SK-N-SH (cell line): ENCODE results near the gene UMODL1. TPM values are rescaled to one million over a fixed set of nuclear protein-coding genes. Genes with fewer than 3 reads are reported as not detected.

Experiments
- CTCF ChIA-PET: fragments of 300-600, 350-600 bp; formaldehyde crosslinking; extraction: SDS; loops from one replicate; lab custom pipeline; 2021; lab: Yijun Ruan, JAX
- POLR2A ChIA-PET: fragments of 350-600 bp; sonication (Branson Sonifier 250); formaldehyde crosslinking; extraction: SDS; loops from one replicate; lab custom pipeline; 2020; ENCODE audit warnings: antibody characterized with exemption, inconsistent platforms; lab: Yijun Ruan, JAX
- DNase-seq: peaks from one replicate; pipeline ENCODE4 v3.0.0; 2012
- H2AFZ ChIP-seq: fragments of 200-600 bp; sonication (generic); 2 replicates; pipeline ENCODE4 v1.8.1; 2016; ENCODE audit warnings: antibody characterized with exemption, mild to moderate bottlenecking, low read depth
- H3F3A ChIP-seq: fragments of 200-600 bp; sonication (generic); replicated peaks from 2 replicates; pipeline ENCODE3; 2016; ENCODE audit warnings: antibody characterized with exemption, mild to moderate bottlenecking; ENCODE audit not compliant: insufficient read depth
- H3K27ac ChIP-seq, 2 experiments: fragments of 200-500 bp in 1 of 2; fragments of 200-600 bp in 1 of 2; sonication (Bioruptor generic) in 1 of 2; sonication (generic), shearing (Covaris generic) in 1 of 2; 2 replicates each; pipeline versions ENCODE4 v1.5.1 to v1.6.1; 2014 to 2016; ENCODE audit warnings: low read depth in 2 of 2, inconsistent platforms in 1 of 2, low read length in 1 of 2, mild to moderate bottlenecking in 1 of 2, mixed read lengths in 1 of 2
- H3K27me3 ChIP-seq: fragments of 200-600 bp; sonication (generic), shearing (Covaris generic); 2 replicates; pipeline ENCODE4 v1.6.1; 2016; ENCODE audit warnings: mixed run types; ENCODE audit not compliant: insufficient read depth
- H3K36me3 ChIP-seq, 2 experiments: fragments of 200-500 bp in 1 of 2; fragments of 200-600 bp in 1 of 2; sonication (Bioruptor generic) in 1 of 2; sonication (generic) in 1 of 2; replicated peaks in 1 of 2; 2 replicates each; pipeline versions ENCODE3 to v1.5.1; 2014 to 2016; ENCODE audit warnings: low read length in 1 of 2, mild to moderate bottlenecking in 1 of 2; ENCODE audit not compliant: insufficient read depth in 2 of 2, control insufficient read depth in 1 of 2
- H3K4me1 ChIP-seq, 2 experiments: fragments of 200-500 bp in 1 of 2; fragments of 200-600 bp in 1 of 2; sonication (Bioruptor generic) in 1 of 2; sonication (generic), shearing (Covaris generic) in 1 of 2; 2 replicates each; pipeline versions ENCODE4 v1.5.1 to v1.6.1; 2014 to 2016; ENCODE audit warnings: low read depth in 1 of 2, low read length in 1 of 2, mixed run types in 1 of 2; ENCODE audit not compliant: insufficient read depth in 2 of 2, control insufficient read depth in 1 of 2
- H3K4me2 ChIP-seq: fragments of 200-600 bp; sonication (generic), shearing (Covaris generic); 2 replicates; pipeline ENCODE4 v1.6.1; 2017; ENCODE audit warnings: mixed run types
- H3K4me3 ChIP-seq, 2 experiments: fragments of 200-500 bp in 1 of 2; fragments of 200-600 bp in 1 of 2; sonication (Bioruptor generic) in 1 of 2; sonication (generic), shearing (Covaris generic) in 1 of 2; 2 replicates each; pipeline versions ENCODE4 v1.5.1 to v1.8.1; 2014 to 2016; ENCODE audit warnings: low read depth in 2 of 2, inconsistent platforms in 1 of 2, low read length in 1 of 2, mild to moderate bottlenecking in 1 of 2, mixed read lengths in 1 of 2, moderate library complexity in 1 of 2
- H3K79me2 ChIP-seq: fragments of 200-600 bp; sonication (generic); 2 replicates; pipeline ENCODE4 v1.8.1; 2017; ENCODE audit warnings: mild to moderate bottlenecking; ENCODE audit not compliant: insufficient read depth
- H3K9ac ChIP-seq: fragments of 200-600 bp; sonication (generic); 2 replicates; pipeline ENCODE4 v1.6.1; 2017; ENCODE audit warnings: mixed run types
- H3K9me2 ChIP-seq: fragments of 200-600 bp; sonication (generic); 2 replicates; pipeline ENCODE4 v1.6.1; 2017; ENCODE audit warnings: mixed run types
- H3K9me3 ChIP-seq: fragments of 200-600 bp; sonication (generic); 2 replicates; pipeline ENCODE4 v1.6.1; 2017; ENCODE audit warnings: mixed run types, mild to moderate bottlenecking, moderate library complexity
- H4K20me1 ChIP-seq: fragments of 200-600 bp; sonication (generic); 2 replicates; pipeline ENCODE4 v1.6.1; 2017; ENCODE audit warnings: mild to moderate bottlenecking, mixed run types; ENCODE audit not compliant: insufficient read depth
- EZH2phosphoT487 ChIP-seq: fragments of 200-600 bp; sonication (generic); IDR thresholded peaks from 2 replicates; pipeline ENCODE4 v1.6.1; 2017; ENCODE audit warnings: low read depth, mixed run types, mild to moderate bottlenecking, antibody characterized with exemption, moderate library complexity, borderline replicate concordance
- FOSL2 ChIP-seq: IDR thresholded peaks from 2 replicates; pipeline ENCODE4 v1.4.0; 2012; ENCODE audit warnings: low read depth, mild to moderate bottlenecking, moderate library complexity, borderline replicate concordance
- FOXM1 ChIP-seq: IDR thresholded peaks from 2 replicates; pipeline ENCODE4 v1.4.0; 2012; ENCODE audit warnings: low read depth, mild to moderate bottlenecking
- GABPA ChIP-seq: IDR thresholded peaks from 2 replicates; pipeline ENCODE4 v1.4.0; 2012; ENCODE audit warnings: low read depth, mild to moderate bottlenecking
- GATA2 ChIP-seq: sonication (generic); formaldehyde crosslinking; IDR thresholded peaks from 2 replicates; pipeline ENCODE4 v1.5.0; 2020; ENCODE audit warnings: mild to moderate bottlenecking, missing genetic modification reagents
- JUND ChIP-seq: IDR thresholded peaks from 2 replicates; pipeline ENCODE4 v1.4.0; 2012
- MXI1 ChIP-seq: IDR thresholded peaks from 2 replicates; pipeline ENCODE4 v1.6.1; 2012; ENCODE audit warnings: mild to moderate bottlenecking, low read depth, low read length, improper control_type of control experiment
- RCOR1 ChIP-seq: fragments of 150-350 bp; IDR thresholded peaks from 2 replicates; pipeline ENCODE4 v1.6.1; 2017; ENCODE audit warnings: antibody characterized with exemption, low read length
- RXRA ChIP-seq: IDR thresholded peaks from 2 replicates; pipeline ENCODE4 v1.4.0; 2012; ENCODE audit warnings: low read depth, mild to moderate bottlenecking, borderline replicate concordance
- SIN3A ChIP-seq: IDR thresholded peaks from 2 replicates; pipeline ENCODE4 v1.6.1; 2012; ENCODE audit warnings: low read depth, mild to moderate bottlenecking, low read length, moderate library complexity, borderline replicate concordance
- TAF1 ChIP-seq: IDR thresholded peaks from 2 replicates; pipeline ENCODE4 v1.6.1; 2012; ENCODE audit warnings: low read depth, mild to moderate bottlenecking, low read length, moderate library complexity, borderline replicate concordance
- TCF12 ChIP-seq: IDR thresholded peaks from 2 replicates; pipeline ENCODE4 v1.4.0; 2012
- TEAD4 ChIP-seq: IDR thresholded peaks from 2 replicates; pipeline ENCODE4 v1.4.0; 2012; ENCODE audit warnings: mild to moderate bottlenecking, borderline replicate concordance; ENCODE audit not compliant: insufficient read depth
- WGBS: methylation state at CpG from one replicate; pipeline ENCODE4 v1.1.6; 2017; ENCODE audit warnings: low lambda C conversion rate; 5-methylcytosine and 5-hydroxymethylcytosine counted together
- polyA plus RNA-seq, 3 experiments: library from polyadenylated mRNA; depleted of rRNA; stranded (reverse); fragments of >200 nt; gene quantifications; 2 replicates each; pipeline ENCODE4 v1.2.3, GENCODE V29; 2012
- TF ChIP-seq, protein P1 (sequence below): IDR thresholded peaks from 2 replicates; pipeline ENCODE4 v1.6.1; 2012; ENCODE audit warnings: mild to moderate bottlenecking, low read depth, low read length, moderate library complexity
- TF ChIP-seq, protein P2 (sequence below): IDR thresholded peaks from 2 replicates; pipeline ENCODE4 v1.4.0; 2012; ENCODE audit warnings: low read depth
- TF ChIP-seq, protein P3 (sequence below): fragments of 200-600 bp; sonication (generic); IDR thresholded peaks from 2 replicates; pipeline ENCODE4 v1.6.1; 2017; ENCODE audit warnings: antibody characterized with exemption, mild to moderate bottlenecking, moderate library complexity

Gene UMODL1
- polyA plus RNA-seq, 1 of the 3 experiments (the other 2 are of a cell fraction) = not detected

DNA sequence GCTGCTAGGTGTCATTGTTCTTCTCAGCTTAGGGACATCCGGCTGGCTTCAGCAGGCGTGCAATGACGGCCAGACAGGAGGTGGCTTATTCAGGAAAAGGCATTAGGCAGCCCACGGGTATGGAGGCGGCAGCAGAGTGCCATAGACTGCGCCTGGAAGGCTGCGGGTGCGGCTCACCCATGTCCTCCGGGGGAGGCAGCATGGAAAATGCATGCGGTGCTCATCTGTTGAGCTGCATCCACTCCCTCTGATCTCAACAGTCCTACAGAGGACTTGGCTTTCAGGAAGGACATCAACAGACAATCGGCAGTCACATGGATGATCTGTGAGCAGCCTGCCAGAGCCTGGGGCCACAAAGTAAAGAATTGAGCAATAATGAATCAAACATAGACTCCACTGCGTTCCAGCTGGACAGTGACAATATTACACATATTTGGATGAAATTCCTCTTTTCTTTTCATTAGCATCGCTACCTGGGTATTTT lies 42.9 kb downstream of the UMODL1 start:
- Histone ChIP-seq H3K27me3 (peaks cover under 1% of the 10 kb centered on the region; the same call in 1 of the 2 replicates), H3K9me3 (no peaks in the 10 kb centered on the region), H2AFZ (no peak overlapping the region), H3K9me2 (no peaks in the 10 kb centered on the region), H3K79me2 (no peaks in the 10 kb centered on the region), H3K27ac (no peak overlapping the region), H3K4me2 (no peak overlapping the region), H3K9ac (no peak overlapping the region), H4K20me1 (no peaks in the 10 kb centered on the region), H3K36me3 (no peaks in the 10 kb centered on the region)
- POLR2A ChIA-PET = no interaction called here
- 77% methylated on average over 13 of the region's 13 CpGs for WGBS
- DNase-seq = no peak
- TF ChIP-seq JUND (no peak), GABPA (no peak), TCF12 (no peak), SIN3A (no peak), RCOR1 (no peak), TAF1 (no peak), TEAD4 (no peak), FOXM1 (no peak), RXRA (no peak), GATA2 (CRISPR knock-in tag) (no peak), EZH2phosphoT487 (no peak), MXI1 (no peak), FOSL2 (no peak)
- TF ChIP-seq, protein P1, sequence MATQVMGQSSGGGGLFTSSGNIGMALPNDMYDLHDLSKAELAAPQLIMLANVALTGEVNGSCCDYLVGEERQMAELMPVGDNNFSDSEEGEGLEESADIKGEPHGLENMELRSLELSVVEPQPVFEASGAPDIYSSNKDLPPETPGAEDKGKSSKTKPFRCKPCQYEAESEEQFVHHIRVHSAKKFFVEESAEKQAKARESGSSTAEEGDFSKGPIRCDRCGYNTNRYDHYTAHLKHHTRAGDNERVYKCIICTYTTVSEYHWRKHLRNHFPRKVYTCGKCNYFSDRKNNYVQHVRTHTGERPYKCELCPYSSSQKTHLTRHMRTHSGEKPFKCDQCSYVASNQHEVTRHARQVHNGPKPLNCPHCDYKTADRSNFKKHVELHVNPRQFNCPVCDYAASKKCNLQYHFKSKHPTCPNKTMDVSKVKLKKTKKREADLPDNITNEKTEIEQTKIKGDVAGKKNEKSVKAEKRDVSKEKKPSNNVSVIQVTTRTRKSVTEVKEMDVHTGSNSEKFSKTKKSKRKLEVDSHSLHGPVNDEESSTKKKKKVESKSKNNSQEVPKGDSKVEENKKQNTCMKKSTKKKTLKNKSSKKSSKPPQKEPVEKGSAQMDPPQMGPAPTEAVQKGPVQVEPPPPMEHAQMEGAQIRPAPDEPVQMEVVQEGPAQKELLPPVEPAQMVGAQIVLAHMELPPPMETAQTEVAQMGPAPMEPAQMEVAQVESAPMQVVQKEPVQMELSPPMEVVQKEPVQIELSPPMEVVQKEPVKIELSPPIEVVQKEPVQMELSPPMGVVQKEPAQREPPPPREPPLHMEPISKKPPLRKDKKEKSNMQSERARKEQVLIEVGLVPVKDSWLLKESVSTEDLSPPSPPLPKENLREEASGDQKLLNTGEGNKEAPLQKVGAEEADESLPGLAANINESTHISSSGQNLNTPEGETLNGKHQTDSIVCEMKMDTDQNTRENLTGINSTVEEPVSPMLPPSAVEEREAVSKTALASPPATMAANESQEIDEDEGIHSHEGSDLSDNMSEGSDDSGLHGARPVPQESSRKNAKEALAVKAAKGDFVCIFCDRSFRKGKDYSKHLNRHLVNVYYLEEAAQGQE = no peak
- TF ChIP-seq, protein P2, sequence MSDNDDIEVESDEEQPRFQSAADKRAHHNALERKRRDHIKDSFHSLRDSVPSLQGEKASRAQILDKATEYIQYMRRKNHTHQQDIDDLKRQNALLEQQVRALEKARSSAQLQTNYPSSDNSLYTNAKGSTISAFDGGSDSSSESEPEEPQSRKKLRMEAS = no peak
- TF ChIP-seq, protein P3, sequence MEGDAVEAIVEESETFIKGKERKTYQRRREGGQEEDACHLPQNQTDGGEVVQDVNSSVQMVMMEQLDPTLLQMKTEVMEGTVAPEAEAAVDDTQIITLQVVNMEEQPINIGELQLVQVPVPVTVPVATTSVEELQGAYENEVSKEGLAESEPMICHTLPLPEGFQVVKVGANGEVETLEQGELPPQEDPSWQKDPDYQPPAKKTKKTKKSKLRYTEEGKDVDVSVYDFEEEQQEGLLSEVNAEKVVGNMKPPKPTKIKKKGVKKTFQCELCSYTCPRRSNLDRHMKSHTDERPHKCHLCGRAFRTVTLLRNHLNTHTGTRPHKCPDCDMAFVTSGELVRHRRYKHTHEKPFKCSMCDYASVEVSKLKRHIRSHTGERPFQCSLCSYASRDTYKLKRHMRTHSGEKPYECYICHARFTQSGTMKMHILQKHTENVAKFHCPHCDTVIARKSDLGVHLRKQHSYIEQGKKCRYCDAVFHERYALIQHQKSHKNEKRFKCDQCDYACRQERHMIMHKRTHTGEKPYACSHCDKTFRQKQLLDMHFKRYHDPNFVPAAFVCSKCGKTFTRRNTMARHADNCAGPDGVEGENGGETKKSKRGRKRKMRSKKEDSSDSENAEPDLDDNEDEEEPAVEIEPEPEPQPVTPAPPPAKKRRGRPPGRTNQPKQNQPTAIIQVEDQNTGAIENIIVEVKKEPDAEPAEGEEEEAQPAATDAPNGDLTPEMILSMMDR = no peak
- TF ChIP-seq, all 33 proteins: peak for 0
- Histone ChIP-seq H3F3A (peaks cover 4% of the 10 kb centered on the region), H3K4me3 (no peak overlapping the region), H3K4me1 (peaks cover 0 to 16% of the 10 kb centered on the region in 2 experiments; a peak in 1 of 4 replicates)
- CTCF ChIA-PET = interaction anchor here (0.6 to 2.6 kb wide), 5 partner anchors 13 to 1538 kb away, joined by 3 to 12 read pairs (median 3); no protein-coding TSS in a partner anchor
